ELF-1 (cell line): ENCODE results near the gene LAT.
"Not testable (repeated sequence)": the region's sequence is repeated elsewhere in the genome, so short reads cannot be mapped to it uniquely, and the experiment has no call there.

ENCODE experiments used
- DNase-seq: peaks from one replicate; pipeline ENCODE4 v3.0.0-alpha.2; 2016; ENCODE audit warnings: low read depth, low spot score

Gene LAT

GRCh38 chr16:28984619-28985135, at the start of gene LAT:
TSS of gene LAT (plus strand) at chr16:28985052. CDS start at chr16:28985418, 366 bp downstream.
- no peak for DNase-seq

- peak; percentile 9 for DNase-seq
Measured at GRCh38 chr16:28935346-28935745, 49.5 kb upstream of the LAT start.

GRCh38 chr16:28935924-28936783, 48.7 kb upstream of the LAT start:
- peak; percentile 98 for DNase-seq

GRCh38 chr16:28936784-28937155, 48.1 kb upstream of the LAT start:
- no peak for DNase-seq

- DNase-seq = no peak
Measured at GRCh38 chr16:28937222-28937876, 47.5 kb upstream of the LAT start.

- no peak for DNase-seq
Measured at GRCh38 chr16:28938721-28939120, 46.1 kb upstream of the LAT start.

- DNase-seq = not testable (repeated sequence)
Measured at GRCh38 chr16:28939825-28940224, 45.0 kb upstream of the LAT start.

GRCh38 chr16:28943281-28943680, 41.6 kb upstream of the LAT start:
- no peak for DNase-seq

- DNase-seq = no peak
Measured at GRCh38 chr16:28946681-28947080, 38.2 kb upstream of the LAT start.

- peak; percentile 100 for DNase-seq
Measured at GRCh38 chr16:28950648-28951409, 34.0 kb upstream of the LAT start, which contains the start of gene NFATC2IP. TSS of gene NFATC2IP (plus strand) at chr16:28950937. CDS start at chr16:28951012, 75 bp downstream.

GRCh38 chr16:28951410-28951943, 33.4 kb upstream of the LAT start:
- no peak for DNase-seq

GRCh38 chr16:28958216-28958615, 26.6 kb upstream of the LAT start:
- no peak for DNase-seq

GRCh38 chr16:28958836-28959235, 26.0 kb upstream of the LAT start:
- DNase-seq = no peak

GRCh38 chr16:28964072-28964471, 20.8 kb upstream of the LAT start:
- no peak for DNase-seq

- DNase-seq = no peak
Measured at GRCh38 chr16:28964496-28964895, 20.4 kb upstream of the LAT start.

- DNase-seq = no peak
Measured at GRCh38 chr16:28967156-28967555, 17.7 kb upstream of the LAT start.

GRCh38 chr16:28969696-28970095, 15.2 kb upstream of the LAT start:
- DNase-seq = not testable (repeated sequence)

GRCh38 chr16:28974007-28974436, 10.8 kb upstream of the LAT start:
- peak; percentile 82 for DNase-seq

GRCh38 chr16:28974437-28975157, 10.3 kb upstream of the LAT start, which contains the start of gene SPNS1:
TSS of gene SPNS1 (plus strand) at chr16:28974778. CDS start at chr16:28975152, 374 bp downstream.
- peak; percentile 98 for DNase-seq

- no peak for DNase-seq
Measured at GRCh38 chr16:28975158-28975599, 9.7 kb upstream of the LAT start.
